ENCODE measurements around the gene CEP170B.

Gene CEP170B

GRCh38 chr14:104928391-104929133 is 63.5 kb downstream of the CEP170B start:
- in situ Hi-C loops (cut with HindIII; ENCODE audit: low sequenced_read_pairs) = no loop called here

GRCh38 chr14:104929268-104930230 is 64.5 kb downstream of the CEP170B start:
- in situ Hi-C loops (cut with HindIII; ENCODE audit: low sequenced_read_pairs) = loop anchor here (10.0 kb wide), 1 partner anchor 85 kb away; no protein-coding TSS in a partner anchor

- in situ Hi-C loops (cut with HindIII; ENCODE audit: low sequenced_read_pairs) = loop anchor here (10.0 kb wide), 1 partner anchor 84 kb away; no protein-coding TSS in a partner anchor
Measured at GRCh38 chr14:104930526-104931303, 65.6 kb downstream of the CEP170B start.

GRCh38 chr14:104931304-104931770 is 66.3 kb downstream of the CEP170B start:
- in situ Hi-C loops (cut with HindIII; ENCODE audit: low sequenced_read_pairs) = loop anchor here (10.0 kb wide), 1 partner anchor 83 kb away; no protein-coding TSS in a partner anchor

- in situ Hi-C loops (cut with HindIII; ENCODE audit: low sequenced_read_pairs) = loop anchor here (10.0 kb wide), 1 partner anchor 83 kb away; no protein-coding TSS in a partner anchor
Measured at GRCh38 chr14:104931771-104932675, 67.0 kb downstream of the CEP170B start.

- in situ Hi-C loops (cut with HindIII; ENCODE audit: low sequenced_read_pairs) = loop anchor here (10.0 kb wide), 1 partner anchor 82 kb away; no protein-coding TSS in a partner anchor
Measured at GRCh38 chr14:104932676-104933631, 67.9 kb downstream of the CEP170B start.

GRCh38 chr14:104933746-104934733 is 69.0 kb downstream of the CEP170B start:
- in situ Hi-C loops (cut with HindIII; ENCODE audit: low sequenced_read_pairs) = loop anchor here (10.0 kb wide), 1 partner anchor 81 kb away; no protein-coding TSS in a partner anchor

GRCh38 chr14:104935026-104935650 is 70.1 kb downstream of the CEP170B start:
- in situ Hi-C loops (cut with HindIII; ENCODE audit: low sequenced_read_pairs) = loop anchor here (5.0 to 10.0 kb wide), 6 partner anchors 38 to 192 kb away; no protein-coding TSS in a partner anchor

- in situ Hi-C loops (cut with HindIII; ENCODE audit: low sequenced_read_pairs) = loop anchor here (5.0 to 10.0 kb wide), 6 partner anchors 39 to 191 kb away; no protein-coding TSS in a partner anchor
Measured at GRCh38 chr14:104935955-104936354, 70.9 kb downstream of the CEP170B start.

- in situ Hi-C loops (cut with HindIII; ENCODE audit: low sequenced_read_pairs) = loop anchor here (5.0 to 10.0 kb wide), 6 partner anchors 39 to 191 kb away; no protein-coding TSS in a partner anchor
Measured at GRCh38 chr14:104936361-104937155, 71.5 kb downstream of the CEP170B start.

GRCh38 chr14:104937161-104937560 is 72.1 kb downstream of the CEP170B start:
- in situ Hi-C loops (cut with HindIII; ENCODE audit: low sequenced_read_pairs) = loop anchor here (5.0 to 10.0 kb wide), 6 partner anchors 40 to 190 kb away; no protein-coding TSS in a partner anchor

GRCh38 chr14:104937694-104938365 is 72.8 kb downstream of the CEP170B start:
- in situ Hi-C loops (cut with HindIII; ENCODE audit: low sequenced_read_pairs) = loop anchor here (5.0 to 10.0 kb wide), 6 partner anchors 41 to 189 kb away; no protein-coding TSS in a partner anchor

- in situ Hi-C loops (cut with HindIII; ENCODE audit: low sequenced_read_pairs) = loop anchor here (5.0 to 10.0 kb wide), 6 partner anchors 41 to 189 kb away; no protein-coding TSS in a partner anchor
Measured at GRCh38 chr14:104938436-104938835, 73.4 kb downstream of the CEP170B start.

- in situ Hi-C loops (cut with HindIII; ENCODE audit: low sequenced_read_pairs) = loop anchor here (5.0 to 10.0 kb wide), 6 partner anchors 42 to 188 kb away; no protein-coding TSS in a partner anchor
Measured at GRCh38 chr14:104938960-104939359, 73.9 kb downstream of the CEP170B start.

Measured in endothelial cell of hepatic sinusoid (primary cell).